ENCODE results near the gene RNF212.

Gene RNF212

GRCh38 chr4:1040344-1041146 lies 72.8 kb downstream of the RNF212 start:
- TF ChIP-seq FOXP2 (optimal IDR thresholded peaks at IDR 0.05; ENCODE audit: borderline replicate concordance, extremely low read depth, extremely low read length, insufficient read depth), result no peak
- no peak for TF ChIP-seq SIN3A (IDR thresholded peaks at IDR 0.05; ENCODE audit: borderline replicate concordance, insufficient read depth, low read length)
- no peak for TF ChIP-seq TAF1 (IDR thresholded peaks at IDR 0.05; ENCODE audit: borderline replicate concordance, insufficient read depth, low read length)
- TF ChIP-seq, protein P1, sequence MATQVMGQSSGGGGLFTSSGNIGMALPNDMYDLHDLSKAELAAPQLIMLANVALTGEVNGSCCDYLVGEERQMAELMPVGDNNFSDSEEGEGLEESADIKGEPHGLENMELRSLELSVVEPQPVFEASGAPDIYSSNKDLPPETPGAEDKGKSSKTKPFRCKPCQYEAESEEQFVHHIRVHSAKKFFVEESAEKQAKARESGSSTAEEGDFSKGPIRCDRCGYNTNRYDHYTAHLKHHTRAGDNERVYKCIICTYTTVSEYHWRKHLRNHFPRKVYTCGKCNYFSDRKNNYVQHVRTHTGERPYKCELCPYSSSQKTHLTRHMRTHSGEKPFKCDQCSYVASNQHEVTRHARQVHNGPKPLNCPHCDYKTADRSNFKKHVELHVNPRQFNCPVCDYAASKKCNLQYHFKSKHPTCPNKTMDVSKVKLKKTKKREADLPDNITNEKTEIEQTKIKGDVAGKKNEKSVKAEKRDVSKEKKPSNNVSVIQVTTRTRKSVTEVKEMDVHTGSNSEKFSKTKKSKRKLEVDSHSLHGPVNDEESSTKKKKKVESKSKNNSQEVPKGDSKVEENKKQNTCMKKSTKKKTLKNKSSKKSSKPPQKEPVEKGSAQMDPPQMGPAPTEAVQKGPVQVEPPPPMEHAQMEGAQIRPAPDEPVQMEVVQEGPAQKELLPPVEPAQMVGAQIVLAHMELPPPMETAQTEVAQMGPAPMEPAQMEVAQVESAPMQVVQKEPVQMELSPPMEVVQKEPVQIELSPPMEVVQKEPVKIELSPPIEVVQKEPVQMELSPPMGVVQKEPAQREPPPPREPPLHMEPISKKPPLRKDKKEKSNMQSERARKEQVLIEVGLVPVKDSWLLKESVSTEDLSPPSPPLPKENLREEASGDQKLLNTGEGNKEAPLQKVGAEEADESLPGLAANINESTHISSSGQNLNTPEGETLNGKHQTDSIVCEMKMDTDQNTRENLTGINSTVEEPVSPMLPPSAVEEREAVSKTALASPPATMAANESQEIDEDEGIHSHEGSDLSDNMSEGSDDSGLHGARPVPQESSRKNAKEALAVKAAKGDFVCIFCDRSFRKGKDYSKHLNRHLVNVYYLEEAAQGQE (IDR thresholded peaks at IDR 0.05; ENCODE audit: insufficient read depth in 1 of 2, low read depth in 2 of 2, low read length in 2 of 2), result no peak
- TF ChIP-seq POLR2AphosphoS5 (IDR thresholded peaks at IDR 0.05; ENCODE audit: low read depth, low read length), result no peak

DNA sequence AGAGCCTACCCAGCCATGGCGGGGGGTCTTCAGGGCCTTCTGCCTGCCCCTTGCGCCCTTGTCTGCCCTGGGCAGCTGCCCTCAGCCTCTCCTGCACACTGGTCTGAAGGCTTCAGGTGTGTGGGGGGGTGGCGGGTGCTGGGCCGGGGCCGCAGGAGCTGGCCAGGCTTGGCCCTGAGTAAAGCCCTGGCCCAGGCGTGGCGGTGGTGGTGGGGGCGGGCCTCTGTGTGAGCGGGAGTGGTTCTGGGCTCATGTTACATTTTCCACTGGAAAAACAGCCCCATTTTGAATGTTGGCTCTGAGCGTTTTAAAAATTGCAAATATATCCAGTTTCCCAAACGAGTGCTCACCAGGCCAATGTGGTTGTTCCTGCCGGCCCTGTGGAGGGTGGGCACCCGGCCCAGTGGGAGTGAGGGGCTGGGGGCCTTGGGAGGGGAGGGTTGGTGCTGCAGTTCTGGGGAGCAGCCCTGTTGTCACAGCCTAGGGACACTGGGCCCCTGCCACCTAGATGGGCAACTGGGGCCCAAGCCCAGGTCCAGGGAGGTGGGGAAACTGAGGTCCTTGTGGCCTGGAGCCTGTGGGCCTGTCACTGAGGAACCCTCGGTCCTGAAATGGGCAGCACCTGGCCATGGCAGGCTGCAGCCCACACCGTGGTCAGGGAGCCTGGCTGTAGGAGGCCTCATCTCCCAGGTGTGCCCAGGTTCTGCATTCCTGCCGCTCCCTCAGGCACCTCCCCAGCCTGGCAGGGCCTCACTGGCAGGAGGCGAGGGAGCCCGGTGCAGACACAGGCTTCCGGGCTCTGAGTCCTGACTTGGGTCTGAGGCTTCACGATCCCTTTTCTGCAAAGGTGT lies 73.6 kb downstream of the RNF212 start:
- TF ChIP-seq SIN3A (IDR thresholded peaks at IDR 0.05; ENCODE audit: borderline replicate concordance, insufficient read depth, low read length), result no peak
- no peak for TF ChIP-seq FOXP2 (optimal IDR thresholded peaks at IDR 0.05; ENCODE audit: borderline replicate concordance, extremely low read depth, extremely low read length, insufficient read depth)
- TF ChIP-seq POLR2AphosphoS5 (IDR thresholded peaks at IDR 0.05; ENCODE audit: low read depth, low read length), result no peak
- TF ChIP-seq, protein P1 (IDR thresholded peaks at IDR 0.05; ENCODE audit: insufficient read depth in 1 of 2, low read depth in 2 of 2, low read length in 2 of 2), result no peak
- no peak for TF ChIP-seq TAF1 (IDR thresholded peaks at IDR 0.05; ENCODE audit: borderline replicate concordance, insufficient read depth, low read length)

DNA sequence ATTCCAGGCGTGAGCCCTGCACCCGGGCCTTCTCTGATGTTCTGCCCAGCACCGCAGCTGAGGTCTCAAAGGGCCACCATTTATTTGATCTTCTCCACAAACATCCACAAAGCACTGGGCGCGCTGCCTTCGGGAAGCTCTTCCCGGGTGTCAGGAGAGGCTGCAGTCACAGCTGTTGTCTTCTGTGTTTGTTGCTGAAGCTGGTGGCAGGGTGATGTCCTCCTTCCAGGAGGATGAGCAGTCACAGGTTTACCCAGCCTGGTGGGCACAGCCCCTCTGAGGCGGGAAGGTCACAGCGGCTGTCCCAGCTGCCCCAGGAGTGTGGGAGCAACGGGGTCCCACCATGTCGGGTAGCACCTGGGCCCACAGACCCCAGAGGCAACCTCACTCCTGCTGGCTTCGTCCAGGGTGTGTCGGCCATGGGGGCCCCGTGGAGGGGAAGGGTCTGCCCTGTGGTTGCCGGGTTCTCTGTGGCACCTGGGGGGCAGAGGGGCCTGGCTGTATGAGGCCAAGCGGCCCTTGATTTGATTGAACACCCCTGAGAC lies 74.3 kb downstream of the RNF212 start:
- TF ChIP-seq POLR2AphosphoS5 (IDR thresholded peaks at IDR 0.05; ENCODE audit: low read depth, low read length) (no peak), TAF1 (IDR thresholded peaks at IDR 0.05; ENCODE audit: borderline replicate concordance, insufficient read depth, low read length) (no peak), FOXP2 (optimal IDR thresholded peaks at IDR 0.05; ENCODE audit: borderline replicate concordance, extremely low read depth, extremely low read length, insufficient read depth) (no peak), SIN3A (IDR thresholded peaks at IDR 0.05; ENCODE audit: borderline replicate concordance, insufficient read depth, low read length) (no peak)
- TF ChIP-seq, protein P1 (IDR thresholded peaks at IDR 0.05; ENCODE audit: insufficient read depth in 1 of 2, low read depth in 2 of 2, low read length in 2 of 2), result no peak

DNA sequence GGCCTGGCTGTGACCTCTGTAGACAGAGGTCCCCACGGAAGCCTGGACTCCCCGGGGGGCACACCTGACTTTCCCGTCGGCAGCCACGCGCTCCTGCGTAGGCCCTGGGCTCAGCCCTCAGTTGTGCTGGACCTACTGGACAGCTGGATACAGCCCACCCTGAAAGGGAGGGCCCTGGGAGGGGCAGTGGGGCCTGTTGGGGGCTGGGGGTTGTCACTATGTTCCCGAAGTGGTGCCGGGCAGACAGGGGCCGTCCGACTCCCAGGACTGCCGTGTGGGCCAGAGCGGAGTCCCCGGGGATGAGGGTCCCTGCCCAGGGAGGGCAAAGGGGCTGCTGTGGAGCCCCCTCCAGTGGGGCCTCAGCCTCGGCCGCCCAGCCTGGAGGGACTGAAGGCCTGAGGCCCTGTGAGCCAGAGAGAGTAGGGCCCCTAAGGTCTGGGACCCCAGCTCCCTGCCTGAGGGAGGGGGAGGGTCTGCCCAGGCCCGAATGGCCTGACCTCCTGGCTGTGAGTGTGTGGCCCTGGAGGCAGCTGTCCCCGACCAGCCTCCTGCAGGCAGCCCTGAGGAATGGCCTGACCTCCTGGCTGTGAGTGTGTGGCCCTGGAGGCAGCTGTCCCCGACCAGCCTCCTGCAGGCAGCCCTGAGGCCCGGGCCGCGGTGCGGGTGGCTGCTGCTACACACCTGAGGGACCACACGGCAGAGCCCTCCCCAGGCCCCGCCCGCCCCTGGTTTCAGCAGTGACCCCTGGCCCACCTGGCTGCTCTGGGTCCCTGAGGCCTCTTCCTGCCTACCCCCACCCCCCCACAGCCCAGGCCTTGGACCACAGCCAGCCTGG lies 76.2 kb downstream of the RNF212 start:
- TF ChIP-seq SIN3A (IDR thresholded peaks at IDR 0.05; ENCODE audit: borderline replicate concordance, insufficient read depth, low read length) (no peak), POLR2AphosphoS5 (IDR thresholded peaks at IDR 0.05; ENCODE audit: low read depth, low read length) (no peak), TAF1 (IDR thresholded peaks at IDR 0.05; ENCODE audit: borderline replicate concordance, insufficient read depth, low read length) (no peak), FOXP2 (optimal IDR thresholded peaks at IDR 0.05; ENCODE audit: borderline replicate concordance, extremely low read depth, extremely low read length, insufficient read depth) (no peak)
- TF ChIP-seq, protein P1 (IDR thresholded peaks at IDR 0.05; ENCODE audit: insufficient read depth in 1 of 2, low read depth in 2 of 2, low read length in 2 of 2), result no peak
